GM13977 (cell line): ENCODE data around the gene SSX1.
"Not testable (repeated sequence)": the region's sequence is repeated elsewhere in the genome, so short reads cannot be mapped to it uniquely, and the experiment has no call there.

Source experiments
- DNase-seq: peaks from one replicate; pipeline ENCODE4 v3.0.0; 2012; ENCODE audit warnings: low spot score
- in situ Hi-C: fragments of 300-500 bp; cut with MboI; formaldehyde crosslinking; loops from one replicate; pipeline ENCODE4 v1.12.0; 2022; ENCODE audit warnings: low sequenced_read_pairs, low pct_unique_long_range_greater_than_20kb, mixed read lengths, inconsistent platforms; ENCODE audit not compliant: unreplicated experiment
- TF ChIP-seq, protein P1 (sequence below): IDR thresholded peaks from 2 replicates; pipeline ENCODE4 v1.5.1; 2012; ENCODE audit warnings: mild to moderate bottlenecking, control low read depth; ENCODE audit not compliant: insufficient read depth; ENCODE audit errors: extremely low read depth, missing control alignments

Gene SSX1, protein sequence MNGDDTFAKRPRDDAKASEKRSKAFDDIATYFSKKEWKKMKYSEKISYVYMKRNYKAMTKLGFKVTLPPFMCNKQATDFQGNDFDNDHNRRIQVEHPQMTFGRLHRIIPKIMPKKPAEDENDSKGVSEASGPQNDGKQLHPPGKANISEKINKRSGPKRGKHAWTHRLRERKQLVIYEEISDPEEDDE

GRCh38 chrX:48255062-48255796 lies at the start of gene SSX1:
SSX1 (plus strand) TSS chrX:48255392; CDS start chrX:48257242, 1,850 bp downstream.
- in situ Hi-C loops, DNase-seq: not testable (repeated sequence)

DNA sequence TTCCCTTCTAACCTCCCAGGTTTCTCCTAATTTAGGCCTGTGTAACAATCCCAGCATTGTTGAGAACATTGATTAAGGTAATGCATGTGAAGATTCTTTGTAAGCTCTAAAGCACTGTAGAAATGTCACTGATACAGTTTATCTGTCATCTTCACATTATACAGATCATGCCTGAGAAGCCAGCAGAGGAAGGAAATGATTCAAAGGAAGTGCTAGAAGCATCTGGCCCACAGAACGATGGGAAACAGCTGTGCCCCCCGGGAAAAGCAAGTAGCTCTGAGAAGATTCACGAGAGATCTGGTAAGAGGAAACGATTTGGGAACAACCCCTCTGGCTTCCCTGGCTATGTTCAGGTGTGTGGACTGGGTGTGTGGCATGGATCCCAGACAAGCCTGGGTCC lies 40.9 kb upstream of the SSX1 start:
- in situ Hi-C loops: not testable (repeated sequence)

GRCh38 chrX:48224196-48224595 lies 31.0 kb upstream of the SSX1 start:
- DNase-seq, in situ Hi-C loops: not testable (repeated sequence)

More for the DNA sequence above, 40.9 kb upstream of the SSX1 start:
- not testable (repeated sequence) for DNase-seq

DNA sequence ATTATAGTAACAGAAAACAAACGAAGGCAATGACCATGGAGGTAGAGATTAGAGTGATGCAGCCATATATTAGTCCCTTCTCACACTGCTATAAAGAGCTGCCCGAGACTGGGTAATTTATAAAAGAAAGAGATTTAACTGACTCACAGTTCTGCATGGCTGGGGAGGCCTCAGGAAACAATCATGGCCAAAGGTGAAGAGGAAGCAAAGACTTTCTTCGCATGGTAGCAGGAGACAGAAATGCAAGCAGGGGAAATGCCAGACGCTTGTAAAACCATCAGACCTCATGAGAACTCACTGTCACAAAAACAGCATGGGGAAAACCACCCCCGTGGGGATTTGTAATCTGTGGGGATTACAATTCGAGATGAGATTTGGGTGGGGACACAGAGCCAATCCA lies 2.2 kb upstream of the SSX1 start:
- in situ Hi-C loops, DNase-seq: not testable (repeated sequence)

DNA sequence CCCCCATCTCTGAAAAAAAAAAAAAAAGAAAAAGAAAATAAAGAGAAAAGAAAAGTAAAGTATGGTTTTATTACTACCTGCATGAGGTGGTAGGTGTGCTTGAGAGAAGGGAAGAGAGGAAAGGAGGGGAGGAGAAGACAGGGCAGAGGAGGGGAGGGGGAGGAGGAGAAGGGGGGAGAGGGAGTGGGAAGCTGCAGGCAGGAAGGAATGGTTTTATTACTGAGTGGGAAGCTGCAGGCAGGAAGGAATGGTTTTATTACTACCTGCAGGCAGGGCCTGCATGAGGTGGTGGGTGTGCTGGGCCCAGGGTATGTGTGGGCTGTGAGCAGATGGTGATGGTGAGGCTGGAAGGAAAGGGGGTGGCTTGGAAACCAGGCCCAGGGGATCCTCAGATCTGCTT lies 19.2 kb downstream of the SSX1 start:
- DNase-seq, in situ Hi-C loops: not testable (repeated sequence)

GRCh38 chrX:48278958-48279357 lies 23.8 kb downstream of the SSX1 start:
- in situ Hi-C loops: no loop called here
- TF ChIP-seq, protein P1, sequence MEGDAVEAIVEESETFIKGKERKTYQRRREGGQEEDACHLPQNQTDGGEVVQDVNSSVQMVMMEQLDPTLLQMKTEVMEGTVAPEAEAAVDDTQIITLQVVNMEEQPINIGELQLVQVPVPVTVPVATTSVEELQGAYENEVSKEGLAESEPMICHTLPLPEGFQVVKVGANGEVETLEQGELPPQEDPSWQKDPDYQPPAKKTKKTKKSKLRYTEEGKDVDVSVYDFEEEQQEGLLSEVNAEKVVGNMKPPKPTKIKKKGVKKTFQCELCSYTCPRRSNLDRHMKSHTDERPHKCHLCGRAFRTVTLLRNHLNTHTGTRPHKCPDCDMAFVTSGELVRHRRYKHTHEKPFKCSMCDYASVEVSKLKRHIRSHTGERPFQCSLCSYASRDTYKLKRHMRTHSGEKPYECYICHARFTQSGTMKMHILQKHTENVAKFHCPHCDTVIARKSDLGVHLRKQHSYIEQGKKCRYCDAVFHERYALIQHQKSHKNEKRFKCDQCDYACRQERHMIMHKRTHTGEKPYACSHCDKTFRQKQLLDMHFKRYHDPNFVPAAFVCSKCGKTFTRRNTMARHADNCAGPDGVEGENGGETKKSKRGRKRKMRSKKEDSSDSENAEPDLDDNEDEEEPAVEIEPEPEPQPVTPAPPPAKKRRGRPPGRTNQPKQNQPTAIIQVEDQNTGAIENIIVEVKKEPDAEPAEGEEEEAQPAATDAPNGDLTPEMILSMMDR: no peak
- DNase-seq: no peak

DNA sequence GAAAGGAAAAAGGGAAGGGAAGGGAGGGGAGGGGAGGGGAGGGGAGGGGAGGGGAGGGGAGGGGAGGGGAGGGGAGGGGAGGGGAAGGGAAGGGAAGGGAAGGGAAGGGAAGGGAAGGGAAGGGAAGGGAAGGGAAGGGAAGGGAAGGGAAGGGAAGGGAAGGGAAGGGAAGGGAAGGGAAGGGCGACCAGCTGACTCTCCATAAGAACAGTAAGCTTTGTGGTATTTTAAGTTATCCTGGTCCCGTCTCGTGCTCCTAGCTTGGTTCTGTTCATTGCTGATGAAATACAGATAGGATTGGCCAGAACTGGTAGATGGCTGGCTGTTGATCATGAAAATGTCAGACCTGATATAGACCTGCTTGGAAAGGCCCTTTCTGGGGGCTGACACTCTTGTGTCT lies 25.5 kb downstream of the SSX1 start:
- in situ Hi-C loops, DNase-seq: not testable (repeated sequence)

GRCh38 chrX:48306175-48306574 lies 51.0 kb downstream of the SSX1 start:
- TF ChIP-seq, protein P1: no peak
- in situ Hi-C loops: no loop called here
- DNase-seq: no peak

- in situ Hi-C loops, DNase-seq: not testable (repeated sequence)
Observed at GRCh38 chrX:48313996-48314395, 58.8 kb downstream of the SSX1 start.
